SU-DHL-6 (cell line): ENCODE results near the gene MYOM1.

ENCODE experiments used
- H2AFZ ChIP-seq: fragments of 200-600 bp; sonication (generic); 2 replicates; pipeline ENCODE4 v1.6.1; 2014; ENCODE audit warnings: low read depth, mild to moderate bottlenecking, moderate library complexity, mixed read lengths, antibody characterized with exemption, low read length; ENCODE audit not compliant: severe bottlenecking
- H3F3A ChIP-seq: fragments of 200-600 bp; shearing (Covaris generic); 2 replicates; pipeline ENCODE4 v1.6.0; 2016; ENCODE audit warnings: antibody characterized with exemption, mild to moderate bottlenecking; ENCODE audit not compliant: insufficient read depth
- H3K27ac ChIP-seq: fragments of 200-600 bp; sonication (generic); 2 replicates; pipeline ENCODE4 v1.5.1; 2016; ENCODE audit warnings: low read depth, mild to moderate bottlenecking, low read length, moderate library complexity, mixed read lengths
- H3K27me3 ChIP-seq: fragments of 200-600 bp; sonication (generic), shearing (Covaris generic); 2 replicates; pipeline ENCODE4 v1.6.0; 2014; ENCODE audit warnings: mild to moderate bottlenecking, low read length
- H3K36me3 ChIP-seq: fragments of 200-600 bp; sonication (generic); 2 replicates; pipeline ENCODE4 v1.6.1; 2014; ENCODE audit warnings: mild to moderate bottlenecking, low read length, mixed read lengths
- H3K4me2 ChIP-seq: fragments of 300-600, 200-600 bp; shearing (Covaris generic), sonication (generic); 2 replicates; pipeline ENCODE4 v1.6.0; 2014; ENCODE audit warnings: low read length, low read depth, mild to moderate bottlenecking; ENCODE audit not compliant: poor library complexity, severe bottlenecking
- H3K4me3 ChIP-seq: fragments of 200-600 bp; sonication (generic); 2 replicates; pipeline ENCODE4 v1.5.1; 2014; ENCODE audit warnings: antibody characterized with exemption, low read length, mild to moderate bottlenecking, mixed read lengths; ENCODE audit not compliant: insufficient read depth, poor library complexity, severe bottlenecking
- H3K79me2 ChIP-seq: fragments of 200-600 bp; sonication (generic); 2 replicates; pipeline ENCODE4 v1.6.1; 2014; ENCODE audit warnings: mild to moderate bottlenecking, low read length, moderate library complexity; ENCODE audit not compliant: insufficient read depth
- H3K9ac ChIP-seq: fragments of 200-600 bp; sonication (generic); 2 replicates; pipeline ENCODE4 v1.7.0; 2014; ENCODE audit warnings: mild to moderate bottlenecking, low read length
- H3K9me2 ChIP-seq: fragments of 200-600 bp; sonication (generic); replicated peaks from 2 replicates; pipeline ENCODE4 v1.6.1; 2014; ENCODE audit warnings: low read length; ENCODE audit not compliant: insufficient read depth
- H3K9me3 ChIP-seq: fragments of 200-600 bp; sonication (generic); 2 replicates; pipeline ENCODE4 v1.6.1; 2014; ENCODE audit warnings: low read length, mixed read lengths; ENCODE audit not compliant: insufficient read depth
- H4K20me1 ChIP-seq: fragments of 200-600 bp; sonication (generic); 2 replicates; pipeline ENCODE4 v1.6.1; 2014; ENCODE audit warnings: low read depth, mild to moderate bottlenecking, antibody characterized with exemption, low read length, moderate library complexity, mixed read lengths
- CTCF ChIP-seq: fragments of 200-600 bp; sonication (generic); IDR thresholded peaks from one replicate; pipeline ENCODE4 v1.5.1; 2017; ENCODE audit warnings: antibody characterized with exemption, mild to moderate bottlenecking, low read length, moderate library complexity; ENCODE audit not compliant: insufficient read depth, poor library complexity, severe bottlenecking
- EZH2phosphoT487 ChIP-seq: fragments of 200-600 bp; sonication (generic), shearing (Covaris generic); conservative IDR thresholded peaks from 2 replicates; pipeline ENCODE4 v1.6.1; 2018; ENCODE audit warnings: mild to moderate bottlenecking, antibody characterized with exemption, low read length, moderate library complexity, mixed read lengths

Gene MYOM1

DNA sequence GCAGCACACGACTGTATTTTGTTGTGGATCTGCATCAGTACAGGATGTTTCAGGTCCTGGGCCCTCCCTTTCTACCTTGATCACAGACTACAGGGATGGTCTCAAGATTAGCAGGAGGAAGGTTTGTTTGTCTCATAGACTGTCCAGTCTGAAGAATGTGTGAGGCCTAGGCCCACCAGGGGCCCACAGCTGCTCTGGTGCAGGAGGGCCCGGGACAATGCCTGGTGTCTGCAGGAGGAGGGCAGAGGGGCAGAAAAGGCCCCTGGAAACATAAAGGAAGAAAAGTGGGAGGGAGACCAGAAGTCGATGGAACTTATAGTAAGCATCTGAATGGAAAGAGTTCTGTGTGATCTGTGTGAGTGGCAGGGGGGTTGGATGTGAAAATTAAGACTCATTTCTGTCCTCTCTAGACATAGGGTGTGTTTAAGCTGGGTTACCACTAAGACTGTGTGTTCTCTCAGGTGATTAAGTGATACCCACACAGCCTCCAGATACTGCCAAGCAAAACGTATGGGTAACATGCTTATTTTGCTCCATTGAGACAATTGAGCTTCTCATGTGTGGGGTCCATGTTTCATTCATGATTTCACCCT is 173.5 kb downstream of the MYOM1 start:
- Histone ChIP-seq H4K20me1 (no peaks in the 10 kb centered on the region), H3K36me3 (no peaks in the 10 kb centered on the region), H3K9me2 (no peaks in the 10 kb centered on the region), H3K4me3 (no peak overlapping the region), H3K4me2 (no peak overlapping the region), H3K9ac (no peak overlapping the region), H3F3A (no peaks in the 10 kb centered on the region), H3K79me2 (no peaks in the 10 kb centered on the region), H3K9me3 (no peaks in the 10 kb centered on the region), H3K27ac (no peak overlapping the region), H2AFZ (no peak overlapping the region), H3K27me3 (no peaks in the 10 kb centered on the region)
- TF ChIP-seq CTCF (no peak), EZH2phosphoT487 (no peak)

DNA sequence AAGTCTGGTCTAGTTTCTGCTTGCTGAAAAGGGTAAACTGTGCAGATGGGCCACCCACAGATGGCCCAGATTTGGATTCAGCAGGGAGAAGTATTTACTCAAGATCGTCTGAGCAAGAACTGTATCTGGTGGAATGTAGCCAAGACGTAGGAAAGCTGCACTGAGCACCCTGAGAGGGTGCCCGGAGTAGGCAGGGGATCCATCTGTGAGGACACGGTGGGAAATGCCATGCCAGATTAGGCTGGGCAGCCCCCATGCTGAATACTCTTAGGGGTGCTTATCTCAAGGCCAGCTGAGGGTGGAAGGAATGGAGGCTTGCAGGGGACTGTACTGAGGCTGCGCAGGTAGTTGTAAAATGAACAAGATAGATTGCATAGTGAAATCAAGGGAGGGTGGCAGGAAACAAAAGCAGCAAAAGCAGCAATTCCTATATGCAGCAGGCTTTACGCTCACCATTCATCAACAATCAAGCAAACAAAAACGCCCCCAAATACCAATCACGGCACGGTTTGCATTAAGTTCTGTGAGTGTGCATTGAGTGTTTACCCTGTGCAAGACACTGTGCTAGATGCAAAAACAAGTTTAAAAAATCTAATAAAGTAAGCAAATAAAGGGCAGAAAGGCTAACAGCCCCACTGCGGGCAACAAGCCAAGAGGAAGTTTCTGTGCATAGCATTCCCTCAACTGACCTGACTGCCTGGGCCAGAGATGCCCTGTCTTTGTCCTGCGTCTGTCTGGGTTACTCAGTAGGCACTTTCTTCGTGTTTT is 174.7 kb downstream of the MYOM1 start:
- H3K4me3 ChIP-seq = no peak overlapping the region
- no peaks in the 10 kb centered on the region for H3K9me3 ChIP-seq
- no peak overlapping the region for H3K27ac ChIP-seq
- no peaks in the 10 kb centered on the region for H3K79me2 ChIP-seq
- H3K9ac ChIP-seq = no peak overlapping the region
- H3F3A ChIP-seq = no peaks in the 10 kb centered on the region
- H3K27me3 ChIP-seq = no peaks in the 10 kb centered on the region
- TF ChIP-seq CTCF (no peak), EZH2phosphoT487 (no peak)
- no peaks in the 10 kb centered on the region for H3K9me2 ChIP-seq
- H3K36me3 ChIP-seq = no peaks in the 10 kb centered on the region
- H3K4me2 ChIP-seq = no peak overlapping the region
- no peak overlapping the region for H2AFZ ChIP-seq
- no peaks in the 10 kb centered on the region for H4K20me1 ChIP-seq

DNA sequence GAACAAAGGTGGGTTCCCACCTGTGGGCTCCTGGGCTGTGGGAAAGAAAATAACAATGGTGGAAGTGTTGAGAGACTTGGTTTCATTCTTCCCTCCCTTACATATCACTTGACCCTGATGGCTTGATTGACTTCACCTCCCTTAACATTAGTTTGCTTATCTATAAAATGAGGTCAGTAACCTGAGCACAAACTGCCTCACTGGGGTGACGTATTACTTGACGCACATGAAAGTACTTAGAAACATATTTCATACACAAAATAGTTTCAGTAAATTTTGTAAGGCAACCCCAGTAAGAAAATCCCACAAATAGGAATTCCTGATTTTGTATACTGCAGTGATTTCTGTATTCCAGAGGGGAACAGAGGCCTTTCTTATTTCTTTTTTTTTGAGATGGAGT is 177.4 kb downstream of the MYOM1 start:
- Histone ChIP-seq H2AFZ (no peak overlapping the region), H3K9me2 (no peaks in the 10 kb centered on the region), H3K79me2 (no peaks in the 10 kb centered on the region), H3K9ac (no peak overlapping the region), H3K4me3 (no peak overlapping the region), H3K4me2 (no peak overlapping the region), H3K27me3 (no peaks in the 10 kb centered on the region), H3K36me3 (no peaks in the 10 kb centered on the region), H3K27ac (no peak overlapping the region), H3K9me3 (no peaks in the 10 kb centered on the region), H3F3A (no peaks in the 10 kb centered on the region), H4K20me1 (no peaks in the 10 kb centered on the region)
- no peak for TF ChIP-seq CTCF
- TF ChIP-seq EZH2phosphoT487 = no peak
